Measurements from ENCODE around the gene GPRC5D. TPM values are rescaled to one million over a fixed set of nuclear protein-coding genes. Genes with fewer than 3 reads are reported as not detected.

GPRC5D gene
- total and polyA plus RNA-seq, 5 donors from 2014 or later, result 1.1 to 1.5 (median 1.3) TPM; not detected in 2

DNA sequence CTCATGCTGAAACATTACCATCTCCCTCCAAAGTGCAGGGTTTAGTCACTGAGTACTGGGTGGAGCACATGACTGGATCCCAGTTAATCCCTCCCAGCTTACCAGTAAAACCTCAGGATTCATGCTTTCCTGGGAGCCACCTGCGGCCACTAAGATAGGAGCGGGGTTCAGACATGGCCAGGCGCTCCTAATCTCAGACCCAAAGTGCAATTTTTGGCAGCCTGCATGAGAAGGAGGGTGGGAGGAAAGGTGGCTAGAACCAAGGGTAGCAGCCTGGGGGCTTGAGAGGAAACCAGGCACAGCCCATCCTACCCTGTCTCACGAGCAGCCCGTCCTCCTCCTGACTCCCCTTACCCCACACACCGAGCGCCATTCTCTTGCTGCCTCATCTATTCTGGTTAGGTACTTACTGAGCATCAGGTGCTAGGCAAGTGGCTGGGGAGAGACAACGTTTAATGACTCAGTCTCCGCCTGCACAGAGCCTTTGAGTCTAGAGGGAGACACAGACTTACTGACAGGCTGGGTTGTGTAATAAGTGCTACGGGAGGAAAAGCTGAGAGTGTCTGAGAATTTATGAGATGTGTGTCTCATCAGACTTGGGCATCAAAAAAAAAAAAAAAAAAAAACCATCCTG, 50.7 kb downstream of the GPRC5D start:
- peaks cover 0 to 10% (median 3%) of the 10 kb centered on the region in 4 donors for H3K4me1 Mint-ChIP-seq
- no peaks in the 10 kb centered on the region for H3K9me3 ChIP-seq (ENCODE audit: control insufficient read depth in 2 of 2, low read length in 2 of 2)
- H3K36me3 Mint-ChIP-seq, result no peaks in the 10 kb centered on the region
- no peak for DNase-seq
- no peak overlapping the region for H3K4me3 ChIP-seq (ENCODE audit: low read depth, low read length)
- H3K27ac ChIP-seq (ENCODE audit: insufficient read depth, low read length, poor library complexity, severe bottlenecking), result no peak overlapping the region
- H3K4me1 ChIP-seq (ENCODE audit: control insufficient read depth, insufficient read depth, low read length, poor library complexity, severe bottlenecking), result no peaks in the 10 kb centered on the region
- peaks cover 0 to under 1% (median 0%) of the 10 kb centered on the region in 7 donors for H3K9me3 Mint-ChIP-seq
- peaks cover 9% of the 10 kb centered on the region for H3K27me3 Mint-ChIP-seq
- no peak overlapping the region for H3K4me3 Mint-ChIP-seq
- H3K27ac Mint-ChIP-seq, result no peak overlapping the region
- no peak for ATAC-seq (ENCODE audit: low read depth in 2 of 2)
- H3K36me3 ChIP-seq (ENCODE audit: control insufficient read depth, insufficient read depth, low read length), result no peaks in the 10 kb centered on the region
- H3K27me3 ChIP-seq (ENCODE audit: control insufficient read depth, insufficient read depth, low read length), result no peaks in the 10 kb centered on the region

DNA sequence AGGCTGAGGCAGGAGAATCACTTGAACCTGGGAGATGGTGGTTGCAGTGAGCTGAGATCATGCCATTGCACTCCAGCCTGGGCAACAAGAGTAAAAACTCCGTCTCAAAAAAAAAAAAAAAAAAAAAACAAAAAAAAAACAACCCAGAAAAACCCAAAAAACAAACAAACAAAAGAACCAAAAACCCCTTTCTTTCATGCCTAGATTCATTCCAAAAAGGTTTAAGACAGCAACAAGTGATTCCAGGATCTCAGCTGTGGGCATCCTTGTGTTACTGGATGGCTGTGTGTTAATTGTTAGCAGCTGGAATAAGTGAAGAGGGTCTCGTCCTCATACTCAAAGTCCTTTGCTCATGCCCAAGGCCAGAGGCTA, 51.2 kb downstream of the GPRC5D start:
- no peak overlapping the region for H3K27ac Mint-ChIP-seq
- H3K27ac ChIP-seq (ENCODE audit: insufficient read depth, low read length, poor library complexity, severe bottlenecking), result no peak overlapping the region
- peaks cover 0 to 10% (median 3%) of the 10 kb centered on the region in 4 donors for H3K4me1 Mint-ChIP-seq
- H3K27me3 ChIP-seq (ENCODE audit: control insufficient read depth, insufficient read depth, low read length), result no peaks in the 10 kb centered on the region
- no peaks in the 10 kb centered on the region for H3K36me3 ChIP-seq (ENCODE audit: control insufficient read depth, insufficient read depth, low read length)
- peaks cover 6% of the 10 kb centered on the region for H3K27me3 Mint-ChIP-seq
- no peaks in the 10 kb centered on the region for H3K9me3 ChIP-seq (ENCODE audit: control insufficient read depth in 2 of 2, low read length in 2 of 2)
- H3K9me3 Mint-ChIP-seq, result no peaks in the 10 kb centered on the region
- ATAC-seq (ENCODE audit: low read depth in 2 of 2) (no peak), DNase-seq (no peak)
- no peak overlapping the region for H3K4me3 ChIP-seq (ENCODE audit: low read depth, low read length)
- H3K4me3 Mint-ChIP-seq, result no peak overlapping the region
- no peaks in the 10 kb centered on the region for H3K4me1 ChIP-seq (ENCODE audit: control insufficient read depth, insufficient read depth, low read length, poor library complexity, severe bottlenecking)
- H3K36me3 Mint-ChIP-seq, result no peaks in the 10 kb centered on the region

DNA sequence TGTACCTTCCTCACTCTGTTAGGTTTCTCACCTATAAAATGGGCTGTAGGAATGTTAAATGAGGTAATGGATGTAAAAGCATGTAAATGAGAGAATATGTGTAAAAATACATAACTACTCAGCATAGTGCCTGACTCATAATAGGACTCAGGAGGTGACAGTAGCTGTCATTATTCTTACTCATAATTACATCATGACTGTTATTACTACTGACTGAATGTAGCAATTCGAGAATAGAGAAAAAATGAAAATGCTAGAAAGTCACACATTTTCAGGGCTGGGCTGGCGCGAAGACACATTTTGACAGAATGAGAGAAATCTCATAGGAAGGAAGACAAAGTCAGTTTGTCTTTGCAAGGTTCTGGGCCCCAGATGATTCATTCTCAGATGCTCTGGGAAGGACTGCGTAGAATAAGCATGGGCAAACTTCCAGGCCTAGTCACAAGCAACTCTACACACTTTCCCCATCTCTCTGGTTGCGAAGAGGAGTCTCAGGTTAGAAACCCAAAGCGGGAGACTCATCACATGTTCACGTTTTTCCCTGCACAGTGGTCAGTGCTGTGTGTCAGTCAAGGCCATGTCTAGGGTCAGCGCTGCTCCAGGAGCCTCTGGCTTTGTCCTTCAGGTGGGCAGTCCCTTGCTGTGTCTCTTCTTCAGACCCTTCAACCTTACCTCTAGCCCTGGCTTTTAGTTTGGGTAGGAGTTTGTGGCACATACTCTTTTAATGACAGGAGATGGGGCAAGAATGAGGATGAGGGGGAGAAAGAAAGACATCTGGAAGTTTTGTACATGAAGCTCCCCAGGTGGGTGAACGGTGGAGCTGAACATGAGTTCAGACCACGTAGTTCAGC, 52.2 kb downstream of the GPRC5D start:
- no peaks in the 10 kb centered on the region for H3K36me3 Mint-ChIP-seq
- H3K27ac Mint-ChIP-seq, result peak overlapping the region in 2 of 3 donors; percentile 17 to 59
- Histone ChIP-seq H3K4me3 (ENCODE audit: low read depth, low read length) (no peak overlapping the region), H3K27me3 (ENCODE audit: control insufficient read depth, insufficient read depth, low read length) (no peaks in the 10 kb centered on the region), H3K9me3 (ENCODE audit: control insufficient read depth in 2 of 2, low read length in 2 of 2) (no peaks in the 10 kb centered on the region), H3K27ac (ENCODE audit: insufficient read depth, low read length, poor library complexity, severe bottlenecking) (no peak overlapping the region), H3K36me3 (ENCODE audit: control insufficient read depth, insufficient read depth, low read length) (no peaks in the 10 kb centered on the region), H3K4me1 (ENCODE audit: control insufficient read depth, insufficient read depth, low read length, poor library complexity, severe bottlenecking) (no peaks in the 10 kb centered on the region)
- no peaks in the 10 kb centered on the region for H3K9me3 Mint-ChIP-seq
- H3K4me3 Mint-ChIP-seq, result no peak overlapping the region
- peaks cover 0 to 10% (median 3%) of the 10 kb centered on the region in 4 donors for H3K4me1 Mint-ChIP-seq
- H3K27me3 Mint-ChIP-seq, result peaks cover 12% of the 10 kb centered on the region
- ATAC-seq (ENCODE audit: low read depth in 2 of 2), result peak in 1 of 2 donors; percentile 43
- DNase-seq, result peak in 1 of 3 donors; percentile 42

DNA sequence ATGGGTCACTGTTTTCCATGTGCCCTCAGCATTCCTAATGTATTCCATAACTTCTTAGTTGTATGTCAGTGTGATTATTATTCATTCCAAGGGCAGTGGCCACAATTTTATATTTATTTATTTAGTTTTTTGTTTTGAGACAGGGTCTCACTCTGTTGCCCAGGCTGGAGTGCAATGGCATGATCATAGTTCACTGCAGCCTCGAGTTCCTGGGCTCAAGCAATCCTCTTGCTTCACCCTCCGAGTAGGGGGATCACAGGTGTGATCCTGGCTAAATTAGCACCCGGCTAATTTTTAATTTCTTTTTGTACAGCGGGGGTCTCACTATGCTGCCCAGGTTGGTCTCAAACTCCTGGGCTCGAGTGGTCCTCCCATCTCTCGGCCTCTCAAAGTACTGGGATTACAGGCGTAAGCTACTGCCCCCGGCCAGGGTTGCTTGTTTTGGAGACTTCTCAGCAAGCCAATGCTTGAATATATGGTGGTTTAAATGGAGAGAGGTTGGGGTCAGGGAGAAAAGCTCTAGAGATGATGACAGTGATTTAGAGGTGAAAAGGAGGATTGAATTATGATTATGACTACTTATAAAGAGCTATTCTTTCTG, 53.0 kb downstream of the GPRC5D start:
- no peaks in the 10 kb centered on the region for H3K9me3 Mint-ChIP-seq
- ATAC-seq (ENCODE audit: low read depth in 2 of 2), result no peak
- H3K9me3 ChIP-seq (ENCODE audit: control insufficient read depth in 2 of 2, low read length in 2 of 2), result no peaks in the 10 kb centered on the region
- H3K27me3 ChIP-seq (ENCODE audit: control insufficient read depth, insufficient read depth, low read length), result no peaks in the 10 kb centered on the region
- H3K36me3 ChIP-seq (ENCODE audit: control insufficient read depth, insufficient read depth, low read length), result no peaks in the 10 kb centered on the region
- H3K27ac Mint-ChIP-seq, result no peak overlapping the region
- peaks cover 18% of the 10 kb centered on the region for H3K27me3 Mint-ChIP-seq
- H3K4me1 Mint-ChIP-seq, result peaks cover 0 to 10% (median 3%) of the 10 kb centered on the region in 4 donors
- no peak overlapping the region for H3K4me3 Mint-ChIP-seq
- H3K4me1 ChIP-seq (ENCODE audit: control insufficient read depth, insufficient read depth, low read length, poor library complexity, severe bottlenecking), result no peaks in the 10 kb centered on the region
- DNase-seq, result no peak
- no peak overlapping the region for H3K27ac ChIP-seq (ENCODE audit: insufficient read depth, low read length, poor library complexity, severe bottlenecking)
- no peak overlapping the region for H3K4me3 ChIP-seq (ENCODE audit: low read depth, low read length)
- H3K36me3 Mint-ChIP-seq, result no peaks in the 10 kb centered on the region

DNA sequence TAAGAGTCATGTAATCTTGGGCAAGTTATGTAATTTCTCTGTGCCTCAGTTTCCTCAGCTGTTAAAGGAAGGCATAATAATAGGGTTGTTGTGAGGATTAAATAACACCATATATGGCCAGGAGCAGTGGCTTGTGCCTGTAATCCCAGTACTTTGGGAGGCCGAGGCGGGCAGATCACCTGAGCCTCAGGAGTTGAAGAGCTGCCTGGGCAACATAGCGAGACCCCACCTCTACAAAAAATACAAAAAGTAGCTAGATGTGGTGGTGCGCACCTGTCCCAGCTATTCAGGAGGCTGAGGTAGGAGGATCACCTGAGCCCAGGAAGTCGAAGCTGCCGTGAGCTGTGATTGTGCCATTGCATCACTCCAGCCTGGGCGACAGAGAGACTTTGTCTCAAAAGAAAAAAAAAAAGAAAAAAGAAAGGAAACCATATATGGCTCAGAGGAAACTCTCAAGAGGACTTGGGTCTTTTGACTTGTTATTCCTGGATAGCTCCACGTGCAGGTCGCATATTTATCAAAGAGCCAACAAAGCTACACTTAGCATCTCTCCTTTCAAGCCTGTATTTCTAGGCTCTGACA, 53.7 kb downstream of the GPRC5D start:
- Histone ChIP-seq H3K36me3 (ENCODE audit: control insufficient read depth, insufficient read depth, low read length) (no peaks in the 10 kb centered on the region), H3K4me3 (ENCODE audit: low read depth, low read length) (no peak overlapping the region), H3K27ac (ENCODE audit: insufficient read depth, low read length, poor library complexity, severe bottlenecking) (no peak overlapping the region), H3K4me1 (ENCODE audit: control insufficient read depth, insufficient read depth, low read length, poor library complexity, severe bottlenecking) (no peaks in the 10 kb centered on the region), H3K27me3 (ENCODE audit: control insufficient read depth, insufficient read depth, low read length) (peaks cover 5% of the 10 kb centered on the region), H3K9me3 (ENCODE audit: control insufficient read depth in 2 of 2, low read length in 2 of 2) (no peaks in the 10 kb centered on the region)
- Mint-ChIP-seq H3K27ac (no peak overlapping the region), H3K36me3 (no peaks in the 10 kb centered on the region), H3K4me1 (peaks cover 0 to 10% (median 3%) of the 10 kb centered on the region in 4 donors), H3K4me3 (no peak overlapping the region), H3K9me3 (no peaks in the 10 kb centered on the region), H3K27me3 (peaks cover 23% of the 10 kb centered on the region)
- no peak for ATAC-seq (ENCODE audit: low read depth in 2 of 2)
- no peak for DNase-seq

DNA sequence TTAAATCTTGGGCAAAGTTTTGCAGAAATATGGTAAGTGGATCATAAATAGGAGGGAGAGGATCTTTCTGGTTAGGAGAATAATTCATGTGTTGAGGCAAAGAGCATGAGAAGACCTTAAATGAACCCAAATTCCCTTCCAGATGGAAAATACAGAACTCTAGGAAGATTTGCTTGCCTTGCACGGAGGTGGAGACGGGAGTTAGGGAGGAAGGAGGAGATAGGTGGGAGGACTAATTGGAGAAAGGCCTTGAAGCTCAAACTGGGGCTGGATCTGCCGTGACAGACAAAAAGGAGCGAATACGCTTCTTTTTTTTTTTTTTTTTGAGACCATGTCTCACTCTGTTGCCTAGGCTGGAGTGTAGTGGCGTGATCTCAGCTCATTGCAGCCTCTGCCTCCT, 54.7 kb downstream of the GPRC5D start:
- Histone ChIP-seq H3K9me3 (ENCODE audit: control insufficient read depth in 2 of 2, low read length in 2 of 2) (no peaks in the 10 kb centered on the region), H3K4me1 (ENCODE audit: control insufficient read depth, insufficient read depth, low read length, poor library complexity, severe bottlenecking) (no peaks in the 10 kb centered on the region), H3K36me3 (ENCODE audit: control insufficient read depth, insufficient read depth, low read length) (no peaks in the 10 kb centered on the region), H3K27me3 (ENCODE audit: control insufficient read depth, insufficient read depth, low read length) (peaks cover 7% of the 10 kb centered on the region), H3K27ac (ENCODE audit: insufficient read depth, low read length, poor library complexity, severe bottlenecking) (no peak overlapping the region), H3K4me3 (ENCODE audit: low read depth, low read length) (no peak overlapping the region)
- Mint-ChIP-seq H3K27ac (no peak overlapping the region), H3K36me3 (no peaks in the 10 kb centered on the region), H3K4me1 (peaks cover 0 to 10% (median 3%) of the 10 kb centered on the region in 4 donors), H3K27me3 (peaks cover 33% of the 10 kb centered on the region), H3K9me3 (no peaks in the 10 kb centered on the region), H3K4me3 (no peak overlapping the region)
- DNase-seq (no peak), ATAC-seq (ENCODE audit: low read depth in 2 of 2) (no peak)

DNA sequence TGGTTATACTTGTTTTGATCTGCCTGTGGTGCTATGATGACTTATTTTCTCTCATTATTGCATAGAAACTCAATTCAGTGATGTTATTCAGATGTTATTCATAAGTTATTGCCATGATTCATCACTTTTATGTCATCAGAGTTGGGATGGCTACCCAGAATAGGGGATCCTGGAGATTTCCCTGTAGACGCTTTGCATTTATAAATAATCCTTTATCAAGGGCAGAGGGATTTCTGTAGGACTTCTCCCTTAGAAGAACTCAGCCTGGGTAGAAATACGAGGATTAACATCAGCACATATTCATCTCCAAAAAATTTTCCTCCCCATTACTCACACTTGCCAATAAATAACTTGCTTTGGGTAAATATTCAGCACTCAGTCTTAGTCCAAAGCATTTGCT, 55.7 kb downstream of the GPRC5D start:
- no peaks in the 10 kb centered on the region for H3K36me3 ChIP-seq (ENCODE audit: control insufficient read depth, insufficient read depth, low read length)
- no peak overlapping the region for H3K4me3 ChIP-seq (ENCODE audit: low read depth, low read length)
- Mint-ChIP-seq H3K27me3 (peaks cover 43% of the 10 kb centered on the region), H3K27ac (no peak overlapping the region), H3K4me3 (no peak overlapping the region), H3K4me1 (peaks cover 0 to 9% (median 3%) of the 10 kb centered on the region in 4 donors), H3K36me3 (no peaks in the 10 kb centered on the region), H3K9me3 (peaks cover 0 to 2% (median 0%) of the 10 kb centered on the region in 7 donors)
- peaks cover 7% of the 10 kb centered on the region for H3K27me3 ChIP-seq (ENCODE audit: control insufficient read depth, insufficient read depth, low read length)
- no peaks in the 10 kb centered on the region for H3K9me3 ChIP-seq (ENCODE audit: control insufficient read depth in 2 of 2, low read length in 2 of 2)
- DNase-seq (no peak), ATAC-seq (ENCODE audit: low read depth in 2 of 2) (no peak)
- peaks cover 6% of the 10 kb centered on the region for H3K4me1 ChIP-seq (ENCODE audit: control insufficient read depth, insufficient read depth, low read length, poor library complexity, severe bottlenecking)
- no peak overlapping the region for H3K27ac ChIP-seq (ENCODE audit: insufficient read depth, low read length, poor library complexity, severe bottlenecking)
